CMK (cell line): ENCODE data around the gene USP40.

Experiments used
- DNase-seq: peaks from one replicate; pipeline ENCODE4 v3.0.0-alpha.2; 2010; ENCODE audit warnings: low read depth

Gene USP40

DNA sequence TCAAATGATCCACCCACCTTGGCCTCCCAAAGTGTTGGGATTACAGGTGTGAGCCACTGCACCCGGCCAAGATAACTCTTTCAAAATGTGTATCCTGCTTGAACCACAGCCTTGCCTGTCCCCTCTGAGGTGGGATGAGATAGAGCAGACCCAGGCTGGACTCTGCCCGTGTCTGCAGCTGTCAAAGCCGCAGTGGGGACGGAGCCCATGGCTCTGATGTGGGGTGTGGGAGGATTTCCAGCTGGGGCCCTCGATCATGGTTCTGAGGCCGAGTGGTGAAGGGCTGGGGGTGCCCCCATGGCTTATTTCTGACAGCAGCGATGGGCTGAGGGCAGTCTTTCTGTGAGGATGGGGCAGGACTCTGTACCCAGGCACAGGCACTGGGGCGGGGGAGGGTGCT is 107.8 kb downstream of the USP40 start:
- no peak for DNase-seq

DNA sequence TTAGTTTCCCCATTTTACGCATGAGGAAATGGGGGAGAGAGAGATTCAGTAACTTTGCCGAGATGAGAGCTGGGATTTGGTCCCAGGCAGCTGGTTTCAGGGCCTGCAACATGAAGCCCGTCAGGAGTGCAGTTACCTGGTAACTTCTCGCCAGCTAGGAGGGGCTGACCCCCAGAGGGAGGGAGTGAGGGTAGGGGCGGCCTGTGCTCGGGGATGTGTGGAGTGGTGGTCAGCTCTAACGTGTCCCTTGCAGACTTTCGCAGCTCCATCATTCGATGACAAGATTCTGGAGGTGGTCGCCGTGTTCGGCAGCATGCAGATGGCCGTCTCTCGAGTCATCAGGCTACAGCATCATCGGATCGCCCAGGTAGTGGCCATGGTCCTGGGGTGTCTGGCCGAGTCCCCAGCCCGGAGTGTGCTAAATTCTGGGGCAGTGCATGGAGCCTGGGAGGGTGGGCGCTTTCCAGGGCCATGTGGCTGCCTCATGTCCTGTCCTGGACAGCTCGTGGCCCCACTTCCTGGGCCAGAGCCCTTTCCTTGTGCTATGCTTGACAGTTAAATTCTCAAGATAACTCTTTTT is 108.5 kb downstream of the USP40 start:
- no peak for DNase-seq

DNA sequence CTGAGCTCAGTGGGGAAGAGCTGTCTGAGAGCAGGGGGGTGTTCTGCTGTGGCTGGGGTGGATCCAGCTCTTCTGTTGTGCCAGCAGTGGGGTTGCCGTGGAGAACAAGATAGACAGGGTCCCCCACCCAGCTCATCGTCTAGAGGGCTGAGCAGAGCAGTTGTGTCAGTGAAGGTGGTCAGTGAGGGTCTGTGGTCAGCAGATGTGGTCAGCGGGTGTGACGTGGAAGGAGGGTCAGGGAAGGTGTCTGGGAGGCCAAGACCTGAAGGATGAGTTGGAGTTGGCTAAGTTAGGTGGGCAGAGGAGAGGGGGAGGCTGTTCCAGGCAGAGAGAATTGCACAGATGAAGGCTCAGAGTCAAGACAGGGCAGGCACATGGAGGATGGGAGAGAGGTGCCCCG is 109.2 kb downstream of the USP40 start:
- no peak for DNase-seq

DNA sequence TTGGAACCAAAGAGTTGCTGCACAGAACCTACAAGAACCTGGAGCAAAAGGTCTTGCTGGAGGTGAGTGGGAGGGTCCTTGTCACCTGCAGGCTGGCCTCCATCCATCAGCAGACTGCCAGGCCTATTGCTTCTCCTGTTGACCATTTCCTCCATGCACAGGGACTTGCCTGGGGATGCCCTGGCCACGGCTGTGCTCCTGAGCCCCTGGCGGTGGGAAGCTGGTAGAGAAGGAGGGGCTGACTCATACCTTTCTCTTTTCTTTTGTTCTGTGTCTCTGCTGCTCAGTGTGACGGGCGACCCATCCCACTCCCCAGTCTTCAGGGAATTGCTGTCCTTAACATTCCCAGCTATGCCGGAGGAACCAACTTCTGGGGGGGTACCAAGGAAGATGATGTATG is 109.6 kb downstream of the USP40 start:
- no peak for DNase-seq

DNA sequence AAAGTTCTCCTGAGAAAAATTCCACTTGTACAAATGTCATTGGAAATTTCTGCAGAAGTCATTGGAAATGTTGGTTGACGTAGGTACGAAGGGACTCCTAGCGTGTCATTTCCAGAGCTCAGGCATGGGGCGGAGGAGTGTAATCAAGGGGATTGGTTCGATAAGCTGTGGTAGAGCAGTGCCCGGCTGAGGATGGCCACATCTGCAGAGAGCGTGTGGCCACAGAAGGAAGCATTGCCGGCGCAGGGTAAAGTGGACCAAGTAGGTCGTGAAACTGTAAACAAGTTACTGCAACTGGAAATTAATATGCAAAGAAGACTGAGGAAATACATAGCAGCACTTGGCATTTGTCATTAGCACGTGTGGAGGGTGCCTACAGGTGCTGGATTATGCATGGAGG is 110.5 kb downstream of the USP40 start:
- DNase-seq = no peak

DNA sequence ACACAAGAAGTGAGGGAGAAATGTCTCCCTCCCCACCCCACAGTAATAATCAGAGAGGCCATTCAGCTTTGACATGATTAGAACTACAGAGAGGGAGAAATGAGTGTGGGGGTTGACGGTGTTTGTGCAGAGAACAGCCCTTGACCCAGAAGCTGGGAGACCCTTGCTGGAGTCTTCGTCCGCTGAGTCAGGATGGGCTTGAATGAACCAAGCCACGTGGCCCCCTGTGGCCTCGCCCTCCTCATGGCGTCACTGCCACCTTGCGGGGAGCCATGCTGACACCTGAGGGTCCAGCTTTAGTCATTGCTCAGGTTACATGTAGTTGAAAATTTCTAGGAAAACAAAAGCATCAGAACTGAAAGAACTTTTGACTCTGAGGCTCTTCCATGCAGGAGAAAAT is 111.1 kb downstream of the USP40 start:
- no peak for DNase-seq

DNA sequence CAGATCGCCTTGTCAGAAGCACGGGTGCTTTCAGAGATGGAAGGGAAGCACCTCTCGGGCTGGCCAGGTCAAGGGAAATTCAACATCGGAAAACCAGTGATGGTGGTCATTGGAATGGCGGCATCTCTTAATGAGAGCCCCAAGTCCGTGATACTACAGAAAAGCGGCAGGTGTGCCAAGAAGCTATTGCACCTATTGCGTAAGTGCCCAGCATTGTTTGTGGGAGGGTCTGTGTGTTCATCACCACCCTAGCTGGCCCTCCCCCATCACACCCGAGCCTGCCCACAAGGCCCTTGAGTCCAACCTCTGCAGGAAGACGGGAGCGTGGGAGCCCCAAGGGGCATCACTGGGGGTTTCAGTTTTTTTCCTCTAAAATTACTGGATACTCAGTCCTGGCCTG is 111.6 kb downstream of the USP40 start:
- DNase-seq = no peak

DNA sequence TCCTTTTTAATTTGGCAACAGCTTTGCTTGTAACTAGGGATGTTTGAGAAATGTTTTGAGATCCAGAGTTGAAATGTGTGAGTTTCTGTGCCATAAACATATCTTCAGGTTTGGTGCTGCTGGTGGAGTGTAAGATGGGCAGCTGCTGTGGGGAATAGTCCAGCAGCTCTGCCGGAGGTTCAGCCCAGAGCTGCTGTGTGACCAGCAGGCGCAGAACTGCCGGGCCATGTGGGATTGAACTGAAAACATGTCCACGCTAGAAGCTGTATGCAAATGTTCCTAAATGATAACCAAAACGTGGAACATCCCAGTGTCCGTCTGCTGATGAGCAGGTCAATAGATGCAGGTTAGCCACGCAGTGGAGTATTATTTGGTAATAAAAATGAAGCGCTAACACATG is 112.7 kb downstream of the USP40 start:
- DNase-seq = no peak

DNA sequence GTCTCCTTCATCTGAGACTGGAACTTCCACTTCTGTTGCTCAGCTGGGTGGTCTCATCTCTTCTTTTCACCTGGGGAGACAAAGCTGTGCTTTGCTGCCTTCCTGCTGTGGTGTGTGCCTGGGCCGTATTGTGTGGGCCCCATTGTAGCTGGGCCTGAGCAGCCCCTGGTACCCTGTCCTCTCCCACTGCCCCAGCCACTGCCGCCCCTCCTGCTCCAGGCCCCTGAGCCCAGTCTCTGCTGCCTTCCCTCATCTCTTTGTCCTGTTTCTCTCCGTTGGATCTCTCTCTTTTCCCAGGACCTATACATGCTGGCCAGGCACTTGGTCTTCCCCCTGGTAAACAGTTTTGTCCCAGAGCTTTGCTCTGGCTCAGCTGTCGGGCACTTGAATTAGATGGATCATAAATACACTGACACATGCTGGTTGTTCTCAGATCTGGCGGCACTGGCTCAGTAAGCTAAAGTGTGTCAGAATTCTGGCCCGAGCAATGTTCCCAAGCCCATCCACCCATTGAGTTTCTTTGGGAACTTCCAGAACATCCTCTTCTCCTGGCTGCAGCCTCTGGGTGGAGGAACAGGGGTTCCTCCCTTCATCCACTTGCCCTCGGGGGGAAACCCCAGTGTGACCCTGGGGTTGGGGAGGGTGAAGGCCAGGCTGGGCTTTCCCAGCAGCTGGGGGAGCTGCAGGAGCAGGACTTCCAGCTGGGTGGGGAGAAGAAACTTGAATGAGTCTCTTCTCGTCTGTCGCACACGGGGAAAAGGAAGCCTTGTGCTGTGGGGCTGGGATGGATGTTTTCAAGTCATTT is 113.3 kb downstream of the USP40 start:
- no peak for DNase-seq

DNA sequence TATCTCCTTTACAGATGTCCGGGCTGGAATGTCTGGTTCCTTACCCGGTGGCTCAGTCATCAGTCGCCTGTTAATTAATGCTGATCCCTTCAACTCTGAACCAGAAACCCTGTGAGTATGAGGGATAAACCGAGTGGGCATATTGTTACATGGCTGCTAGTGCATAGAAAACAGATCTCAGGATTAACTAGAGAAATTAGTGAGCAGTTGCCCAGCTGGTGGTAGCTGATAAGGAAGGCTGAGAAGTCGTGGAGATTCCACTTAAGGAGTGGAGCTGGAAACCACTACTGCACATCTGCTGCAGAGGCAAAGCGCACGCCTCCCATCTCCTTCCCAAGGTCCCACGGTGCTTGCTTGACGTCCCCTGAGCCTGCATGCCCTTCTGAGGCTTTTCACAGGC is 114.6 kb downstream of the USP40 start:
- peak; percentile 45 for DNase-seq

DNA sequence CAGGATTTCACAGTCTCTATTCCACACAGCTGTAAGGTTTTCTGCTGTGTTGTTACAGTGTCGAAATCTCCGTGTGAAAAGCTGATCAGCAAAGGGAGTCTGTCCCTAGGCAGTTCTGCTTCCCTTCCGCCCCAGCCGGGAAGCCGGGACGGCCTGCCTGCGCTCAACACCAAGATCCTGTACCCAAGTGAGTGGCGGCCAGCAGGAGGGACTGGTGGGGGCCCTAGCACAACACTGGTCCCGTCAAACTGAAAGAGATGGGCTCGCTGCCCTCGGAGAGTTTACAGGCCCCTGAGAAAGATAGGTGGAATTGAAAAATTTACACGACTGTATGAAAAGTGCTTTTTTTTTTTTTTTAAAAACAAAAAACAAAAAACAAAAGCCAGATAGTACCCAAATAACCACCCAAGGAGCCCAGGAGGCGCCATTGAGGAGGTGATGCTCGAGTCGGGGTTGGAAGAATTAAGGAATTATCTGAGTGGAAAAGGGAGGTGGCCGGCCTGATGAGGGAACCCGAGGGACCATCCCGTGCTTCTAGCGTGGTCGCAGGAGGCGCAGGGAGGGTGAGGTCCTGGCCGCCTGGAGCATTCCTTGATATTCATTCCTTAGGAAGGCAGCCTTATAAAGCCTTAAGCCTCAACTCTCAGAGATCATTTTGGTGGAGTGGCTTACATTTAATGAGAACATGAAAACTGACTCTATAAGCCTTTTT is 115.6 kb downstream of the USP40 start:
- DNase-seq = no peak

DNA sequence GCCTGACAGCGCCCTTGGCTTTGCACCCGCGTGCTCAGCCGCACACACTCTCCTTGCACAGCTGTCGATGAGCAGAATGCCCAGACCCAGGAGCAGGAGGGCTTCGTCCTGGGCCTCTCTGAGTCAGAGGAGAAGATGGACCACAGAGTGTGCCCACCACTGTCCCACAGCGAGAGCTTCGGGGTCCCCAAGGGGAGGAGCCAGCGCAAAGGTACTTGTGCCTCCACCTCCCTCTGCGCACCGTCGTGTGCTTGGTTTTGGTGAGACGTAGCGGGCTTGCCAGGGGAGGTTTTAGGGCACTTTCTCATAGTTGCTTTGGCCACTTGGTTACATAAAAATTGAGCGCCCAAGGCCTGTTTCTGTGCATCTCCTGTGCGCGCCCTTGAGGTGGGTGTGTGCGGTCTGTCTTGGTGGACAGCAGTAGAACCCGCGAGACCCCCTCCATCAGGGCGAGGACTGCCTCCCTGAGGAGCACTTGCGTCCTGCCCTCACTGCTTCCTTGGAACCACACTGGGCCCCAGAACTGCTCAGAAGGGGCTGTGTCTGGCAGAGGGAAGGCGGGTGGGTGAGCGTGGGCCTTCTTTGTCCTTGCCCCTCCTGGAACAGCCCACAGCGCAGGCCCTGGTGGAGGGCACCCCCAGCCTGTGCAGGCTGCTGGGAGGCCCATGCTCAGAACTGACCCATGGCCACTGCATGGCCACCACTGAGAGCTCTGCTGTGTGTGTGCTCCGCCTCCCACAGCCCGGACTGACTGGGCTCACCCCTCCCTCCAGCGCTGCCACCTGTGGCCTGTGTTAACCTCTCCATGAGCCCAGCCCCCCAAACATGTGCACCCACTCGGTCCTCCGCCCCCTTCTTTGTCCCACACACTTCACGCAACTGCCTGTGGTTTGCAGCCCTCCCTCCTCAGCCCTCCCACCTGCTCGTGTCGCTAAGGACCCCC is 116.4 kb downstream of the USP40 start:
- no peak for DNase-seq

DNA sequence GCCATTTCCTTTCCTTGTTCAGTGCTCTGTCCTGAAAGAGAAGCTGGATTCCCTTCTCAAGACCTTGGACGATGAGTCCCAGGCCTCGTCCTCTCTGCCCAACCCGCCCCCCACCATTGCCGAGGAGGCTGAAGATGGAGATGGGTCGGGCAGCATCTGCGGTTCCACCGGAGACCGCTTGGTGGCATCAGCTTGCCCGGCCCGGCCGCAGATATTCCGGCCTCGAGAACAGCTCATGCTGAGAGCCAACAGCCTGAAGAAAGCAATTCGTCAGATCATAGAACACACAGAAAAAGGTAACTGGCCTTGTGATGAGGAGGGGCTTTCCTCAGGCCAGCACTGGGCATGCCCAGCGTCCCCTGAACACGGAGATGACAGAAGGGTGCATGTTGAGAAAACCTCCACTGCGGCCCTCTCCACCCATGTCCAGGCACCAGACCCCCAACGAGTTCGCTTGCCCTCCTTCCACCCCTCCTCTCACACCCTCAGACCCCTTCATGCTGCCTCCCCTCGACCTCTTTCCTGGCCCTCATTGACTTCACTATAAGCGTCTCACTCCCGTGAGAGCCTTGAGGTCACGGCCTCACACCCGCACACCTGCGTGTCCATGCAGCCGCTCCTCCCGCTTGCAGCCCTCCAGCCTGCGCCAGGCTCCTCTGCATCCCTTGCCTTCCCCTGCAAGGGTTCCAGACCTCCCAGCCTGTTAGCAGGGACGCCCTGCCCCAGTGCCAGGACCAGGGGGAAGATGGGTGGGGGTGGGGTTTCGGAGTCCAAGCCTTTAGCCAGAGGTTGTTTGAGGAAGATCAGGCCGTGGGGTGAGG is 117.3 kb downstream of the USP40 start:
- no peak for DNase-seq

DNA sequence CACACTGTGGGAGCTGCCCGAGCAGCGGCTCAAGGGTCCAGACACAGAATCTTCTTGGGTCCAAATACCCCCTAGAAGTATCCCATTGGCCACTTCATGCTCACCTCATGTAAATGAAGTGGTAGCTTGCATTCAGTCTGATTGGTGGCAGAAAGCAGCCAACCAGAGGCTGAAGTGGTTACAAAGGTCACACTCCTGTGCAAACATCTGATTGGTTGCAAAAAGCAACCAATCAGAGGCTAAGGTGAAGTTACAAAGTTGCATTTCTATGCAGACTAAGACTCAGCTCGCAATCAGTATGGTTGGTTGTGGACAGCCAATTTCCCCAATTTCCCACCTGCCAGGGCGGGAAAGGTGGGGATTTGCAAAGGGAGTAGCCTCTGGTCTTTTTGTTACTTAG is 118.0 kb downstream of the USP40 start:
- no peak for DNase-seq

DNA sequence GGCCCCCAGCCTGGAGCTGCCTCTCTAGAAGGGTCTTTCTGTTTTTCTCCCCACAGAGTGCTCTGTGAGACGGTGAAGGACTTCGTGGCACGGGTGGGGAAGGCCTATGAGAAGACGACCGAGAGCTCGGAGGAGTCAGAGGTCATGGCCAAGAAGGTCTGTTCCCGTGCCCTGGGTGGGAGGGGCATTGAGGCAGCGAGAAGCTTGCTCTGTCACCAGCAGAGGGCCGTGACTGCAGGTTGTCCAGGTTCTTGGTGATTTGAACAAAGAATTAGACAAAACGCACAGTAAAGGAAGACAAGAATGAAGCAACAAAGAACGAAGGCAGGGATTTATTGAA is 118.4 kb downstream of the USP40 start:
- DNase-seq = no peak

DNA sequence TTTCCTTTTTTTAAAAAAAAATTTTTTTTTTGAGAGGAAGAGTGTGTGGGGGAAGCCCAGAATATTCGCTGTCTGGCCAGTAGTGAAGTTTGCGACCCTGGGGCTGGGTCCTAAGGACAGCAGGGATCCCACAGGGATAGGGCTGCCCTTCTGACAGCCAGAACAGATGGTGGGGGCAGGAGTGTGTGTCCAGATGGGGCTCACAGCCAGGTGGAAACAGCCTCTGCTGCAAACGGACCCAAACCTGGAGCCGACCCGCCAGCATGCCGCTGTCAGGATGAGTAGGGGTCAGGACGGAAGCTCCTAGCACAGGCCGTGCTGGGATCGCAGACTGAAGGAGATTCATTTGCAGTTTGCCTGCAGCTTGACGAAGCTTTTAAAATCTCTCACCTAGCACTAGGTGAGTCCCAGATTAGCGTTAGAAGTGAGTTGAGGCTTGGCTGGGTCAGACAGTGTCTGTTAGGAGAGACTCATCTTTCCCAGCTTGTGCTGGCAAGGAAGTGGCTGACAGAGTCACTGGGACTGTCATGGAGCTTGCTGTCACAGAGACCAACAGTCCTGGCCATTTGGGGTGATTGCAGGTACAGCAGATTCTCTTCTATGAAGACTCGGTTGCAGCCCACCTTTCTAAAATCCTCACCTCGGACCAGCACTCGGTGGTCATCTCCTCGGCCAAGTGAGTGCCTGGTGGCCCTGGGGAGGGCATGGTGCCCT is 118.9 kb downstream of the USP40 start:
- no peak for DNase-seq

DNA sequence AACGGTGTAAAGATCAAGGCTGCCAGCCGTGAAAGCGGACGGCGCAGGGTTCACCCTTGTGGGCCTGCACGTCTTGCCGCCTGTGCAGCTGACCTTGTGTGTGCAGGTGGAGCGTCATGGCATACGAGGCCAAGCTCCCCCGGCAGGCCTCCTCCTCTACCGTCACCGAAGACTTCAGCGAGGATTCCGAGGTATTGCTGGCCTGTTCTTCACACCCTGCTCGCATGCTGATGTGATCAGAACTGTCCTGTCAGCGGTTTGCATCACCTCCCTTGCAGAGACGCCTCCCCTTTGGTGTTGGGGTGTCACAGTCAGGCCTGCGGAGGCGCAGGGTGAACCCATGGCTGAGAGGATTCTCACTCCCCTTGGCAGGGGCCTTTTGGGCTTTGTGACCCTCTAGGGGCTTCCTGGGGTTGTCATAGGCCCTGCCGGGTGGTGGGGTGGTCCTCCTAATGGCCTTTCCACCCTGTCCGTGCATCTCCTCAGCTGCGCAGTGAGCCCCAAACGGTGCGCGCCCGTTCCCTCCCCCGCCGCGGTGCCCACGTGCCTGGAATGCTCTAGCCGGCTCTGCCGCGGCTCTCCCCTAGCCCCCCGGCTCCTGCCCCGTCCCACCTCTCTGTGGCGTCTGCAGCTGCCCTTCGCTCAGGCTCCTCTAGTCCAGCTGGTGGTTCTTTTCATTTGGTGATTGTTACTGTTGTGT is 119.8 kb downstream of the USP40 start:
- DNase-seq = no peak

DNA sequence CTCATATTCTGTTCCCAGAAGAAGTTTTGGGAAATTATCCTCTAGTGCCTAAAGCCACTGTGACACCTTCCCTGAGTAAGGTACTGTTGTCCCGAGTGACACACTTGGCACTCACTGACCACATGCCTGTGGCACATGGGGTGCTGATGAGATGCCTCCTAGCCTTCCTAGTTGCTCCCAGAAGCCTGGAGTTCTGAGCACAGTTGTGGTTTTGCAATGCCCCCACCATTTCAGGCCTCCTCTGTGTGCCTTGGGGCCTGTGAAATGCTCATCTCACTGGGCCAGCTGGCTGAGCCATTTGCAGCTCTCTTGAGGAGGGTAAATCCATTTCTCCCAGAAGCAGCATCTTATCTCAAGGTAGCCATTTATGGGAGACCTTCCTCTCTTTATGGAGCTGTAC is 120.5 kb downstream of the USP40 start:
- no peak for DNase-seq

DNA sequence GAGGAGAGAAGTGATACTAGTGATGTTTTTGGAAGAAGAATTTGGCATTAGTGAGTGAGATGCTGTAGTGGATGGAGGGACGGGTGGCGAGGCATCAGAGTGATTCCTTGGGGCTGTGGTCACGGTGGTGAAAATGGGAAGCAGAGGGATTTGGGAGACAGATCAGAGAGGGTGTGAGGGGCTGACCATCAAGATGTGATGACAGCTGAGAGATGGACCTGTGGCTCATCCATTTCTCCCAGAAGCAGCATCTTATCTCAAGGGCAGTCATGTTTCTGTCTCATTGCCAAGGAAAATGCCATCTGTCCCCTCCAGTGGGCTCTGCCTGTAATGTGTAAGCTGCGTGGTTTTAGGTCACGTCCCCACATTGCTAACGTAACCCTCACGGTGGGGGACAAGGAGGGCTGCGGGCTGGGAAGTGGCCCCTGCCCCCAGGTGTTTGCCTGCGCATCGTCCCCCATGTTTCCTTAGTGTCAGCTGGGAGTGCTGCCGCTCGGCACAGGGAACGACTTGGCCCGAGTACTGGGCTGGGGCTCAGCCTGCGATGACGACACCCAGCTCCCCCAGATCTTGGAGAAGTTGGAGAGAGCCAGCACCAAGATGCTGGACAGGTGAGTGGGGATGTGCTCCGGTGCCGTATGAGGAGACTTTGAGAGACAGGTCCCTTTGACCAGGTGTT is 121.3 kb downstream of the USP40 start:
- DNase-seq = no peak

DNA sequence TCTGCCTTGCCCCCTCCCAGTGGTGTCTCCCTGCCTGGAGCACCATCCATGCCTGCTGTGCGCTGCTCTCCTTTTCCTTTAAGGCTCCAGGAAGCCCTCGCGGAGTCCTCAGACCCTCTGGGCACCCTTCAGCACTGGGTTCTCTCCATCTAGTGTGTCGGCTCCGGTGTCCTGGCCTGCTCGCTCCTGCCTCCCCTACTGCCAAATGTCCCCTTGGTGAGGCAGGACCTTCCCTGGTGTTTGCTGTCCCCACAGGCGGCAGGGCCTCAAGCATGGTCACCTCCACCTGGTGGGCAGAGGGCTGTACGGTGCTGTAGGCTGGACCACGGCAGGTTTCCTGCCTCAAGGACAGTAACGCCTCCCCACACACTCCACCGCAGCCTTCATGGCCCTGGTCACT is 122.1 kb downstream of the USP40 start:
- no peak for DNase-seq
